Esophagus muscularis mucosa (tissue), 3 donors: ENCODE measurements around the gene PET117.

Source experiments
- POLR2A ChIP-seq: fragments of 450-650 bp; IDR thresholded peaks from one replicate; pipeline ENCODE4 v1.6.1; 2017; ENCODE audit warnings: antibody characterized with exemption, moderate library complexity, mild to moderate bottlenecking, low read depth
- TF ChIP-seq, protein P1 (sequence below), 3 experiments: fragments of 200-600 bp in 2 of 3; fragments of 450-650 bp in 1 of 3; sonication (generic) in 2 of 3; IDR thresholded peaks; one replicate each; pipeline ENCODE4 v1.5.1; 2017 to 2019; ENCODE audit warnings: antibody characterized with exemption in 3 of 3, mild to moderate bottlenecking in 2 of 3, moderate library complexity in 1 of 3

GRCh38 chr20:18139832-18140231, 2.2 kb downstream of the PET117 start:
- TF ChIP-seq, protein P1, sequence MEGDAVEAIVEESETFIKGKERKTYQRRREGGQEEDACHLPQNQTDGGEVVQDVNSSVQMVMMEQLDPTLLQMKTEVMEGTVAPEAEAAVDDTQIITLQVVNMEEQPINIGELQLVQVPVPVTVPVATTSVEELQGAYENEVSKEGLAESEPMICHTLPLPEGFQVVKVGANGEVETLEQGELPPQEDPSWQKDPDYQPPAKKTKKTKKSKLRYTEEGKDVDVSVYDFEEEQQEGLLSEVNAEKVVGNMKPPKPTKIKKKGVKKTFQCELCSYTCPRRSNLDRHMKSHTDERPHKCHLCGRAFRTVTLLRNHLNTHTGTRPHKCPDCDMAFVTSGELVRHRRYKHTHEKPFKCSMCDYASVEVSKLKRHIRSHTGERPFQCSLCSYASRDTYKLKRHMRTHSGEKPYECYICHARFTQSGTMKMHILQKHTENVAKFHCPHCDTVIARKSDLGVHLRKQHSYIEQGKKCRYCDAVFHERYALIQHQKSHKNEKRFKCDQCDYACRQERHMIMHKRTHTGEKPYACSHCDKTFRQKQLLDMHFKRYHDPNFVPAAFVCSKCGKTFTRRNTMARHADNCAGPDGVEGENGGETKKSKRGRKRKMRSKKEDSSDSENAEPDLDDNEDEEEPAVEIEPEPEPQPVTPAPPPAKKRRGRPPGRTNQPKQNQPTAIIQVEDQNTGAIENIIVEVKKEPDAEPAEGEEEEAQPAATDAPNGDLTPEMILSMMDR (IDR thresholded peaks at IDR 0.05): no peak
- no peak for TF ChIP-seq POLR2A
